H1 (cell line): ENCODE data around the gene TDP1. TPM values are rescaled to one million over a fixed set of nuclear protein-coding genes. Genes with fewer than 3 reads are reported as not detected.

Experiments used
- BCL11A ChIP-seq, 2 experiments: IDR thresholded peaks; one replicate each; pipeline ENCODE4 v1.6.1; 2011; ENCODE audit warnings: low read depth in 2 of 2, low read length in 2 of 2, mild to moderate bottlenecking in 2 of 2
- BRCA1 ChIP-seq: IDR thresholded peaks from 2 replicates; pipeline ENCODE4 v1.6.1; 2012; ENCODE audit warnings: low read depth, low read length, improper control_type of control experiment
- CTBP2 ChIP-seq: IDR thresholded peaks from 2 replicates; pipeline ENCODE4 v1.7.0; 2011; ENCODE audit warnings: borderline replicate concordance, mild to moderate bottlenecking, moderate library complexity, mixed read lengths, low read length; ENCODE audit not compliant: insufficient read depth, insufficient read length
- HDAC2 ChIP-seq, 2 experiments: fragments of 300-600 bp in 1 of 2; sonication (generic) in 1 of 2; IDR thresholded peaks; 2 replicates each; pipeline ENCODE4 v1.6.1; 2011 to 2012; ENCODE audit warnings: low read depth in 2 of 2, low read length in 2 of 2, mild to moderate bottlenecking in 2 of 2, moderate library complexity in 2 of 2, borderline replicate concordance in 1 of 2, inconsistent platforms in 1 of 2
- MAFK ChIP-seq: IDR thresholded peaks from 2 replicates; pipeline ENCODE4 v1.6.1; 2012; ENCODE audit warnings: low read depth, mild to moderate bottlenecking, improper control_type of control experiment, low read length
- SAP30 ChIP-seq: fragments of 300-600 bp; sonication (generic); IDR thresholded peaks from 2 replicates; pipeline ENCODE4 v1.7.1; 2012; ENCODE audit warnings: low read length, moderate library complexity, mild to moderate bottlenecking, inconsistent platforms; ENCODE audit not compliant: insufficient read depth, insufficient replicate concordance
- polyA plus RNA-seq, 7 experiments: library from polyadenylated mRNA; depleted of rRNA in 3 of 7; stranded (reverse) in 5 of 7; unstranded in 2 of 7; fragments of >200 nt in 5 of 7; fragments of 200-250 nt in 2 of 7; gene quantifications; 1 replicate in 5 of 7; 2 replicates in 1 of 7; 4 replicates in 1 of 7; pipeline versions ENCODE4 v1.2.1 to v1.2.3, GENCODE V29; 2011 to 2013; ENCODE audit warnings: missing spikeins in 2 of 7, mixed read lengths in 2 of 7
- total RNA-seq: library from RNA; stranded (reverse); fragmentation: NEBNext Ultra II Directional; extraction: Animal tissue kit (Norgen Biotek cat#: 25700); gene quantifications from 2 replicates; pipeline ENCODE4 v1.2.1, GENCODE V29; 2021

TDP1 gene
- total and polyA plus RNA-seq, 2 of the 8 experiments (the other 6 are each of a cell fraction or from before 2014, with no cell fraction given), result 32.2 to 69.9 TPM

GRCh38 chr14:89908712-89909450, 46.8 kb upstream of the TDP1 start (continued):
- TF ChIP-seq MAFK (no peak), HDAC2 (IDR thresholded peaks at IDR 0.05; ENCODE audit: borderline replicate concordance in 1 of 2, low read depth in 2 of 2, low read length in 2 of 2) (no peak), BCL11A (IDR thresholded peaks at IDR 0.05; ENCODE audit: low read depth in 2 of 2, low read length in 2 of 2) (no peak), SAP30 (no peak), CTBP2 (no peak), BRCA1 (no peak)
